NCI-H1694 treated with DMSO at 0.1 percent for 48 hours (cell line): ENCODE measurements around the gene EEFSEC.

Experiments used
- DNase-seq: peaks from one replicate; lab custom pipeline; 2025; lab: John Stamatoyannopoulos, UW

The EEFSEC gene

GRCh38 chr3:128352326-128352725 is 199.0 kb downstream of the EEFSEC start:
- DNase-seq = no peak

GRCh38 chr3:128353361-128353965 is 200.2 kb downstream of the EEFSEC start:
- no peak for DNase-seq

- no peak for DNase-seq
Measured at GRCh38 chr3:128353991-128354687, 200.9 kb downstream of the EEFSEC start.

DNA sequence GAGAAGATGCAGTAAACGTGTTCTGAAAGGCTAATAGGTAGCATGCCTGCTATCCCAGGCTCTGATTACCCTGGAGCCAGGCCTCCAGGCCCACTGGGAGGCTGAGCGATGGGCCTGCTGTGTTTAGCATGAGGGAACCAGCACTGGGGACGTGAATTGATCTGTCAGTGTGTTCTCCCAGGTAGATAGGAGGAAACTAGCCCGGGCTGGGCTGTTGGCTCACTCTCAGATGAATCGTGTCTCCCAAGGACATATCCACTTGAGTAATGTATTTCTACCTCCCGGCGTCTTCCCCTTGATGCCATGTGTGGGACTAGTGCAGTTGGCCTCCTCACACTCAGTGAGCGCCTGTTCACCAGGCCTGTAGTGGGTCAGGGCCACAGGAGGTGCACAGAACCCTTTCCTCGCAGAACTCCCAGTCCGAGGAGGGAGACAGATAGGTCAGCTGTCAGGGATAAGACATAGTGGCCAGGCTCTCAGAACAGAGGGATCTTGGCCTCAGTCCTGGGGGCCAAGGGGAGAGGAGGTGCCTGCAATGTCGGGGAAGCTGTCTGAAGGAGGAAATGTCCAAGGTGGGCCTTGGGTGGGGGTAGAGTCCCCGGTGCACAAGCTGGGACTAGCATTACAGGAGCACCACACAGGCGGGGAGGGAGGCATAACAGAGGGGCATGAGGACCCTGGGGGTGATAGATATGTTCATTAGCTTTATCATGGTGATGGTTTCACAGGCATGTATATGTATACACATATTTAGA is 201.7 kb downstream of the EEFSEC start:
- no peak for DNase-seq

- DNase-seq = no peak
Measured at GRCh38 chr3:128355543-128355919, 202.2 kb downstream of the EEFSEC start.

GRCh38 chr3:128356822-128357221 is 203.5 kb downstream of the EEFSEC start:
- DNase-seq = peak; percentile 77

DNA sequence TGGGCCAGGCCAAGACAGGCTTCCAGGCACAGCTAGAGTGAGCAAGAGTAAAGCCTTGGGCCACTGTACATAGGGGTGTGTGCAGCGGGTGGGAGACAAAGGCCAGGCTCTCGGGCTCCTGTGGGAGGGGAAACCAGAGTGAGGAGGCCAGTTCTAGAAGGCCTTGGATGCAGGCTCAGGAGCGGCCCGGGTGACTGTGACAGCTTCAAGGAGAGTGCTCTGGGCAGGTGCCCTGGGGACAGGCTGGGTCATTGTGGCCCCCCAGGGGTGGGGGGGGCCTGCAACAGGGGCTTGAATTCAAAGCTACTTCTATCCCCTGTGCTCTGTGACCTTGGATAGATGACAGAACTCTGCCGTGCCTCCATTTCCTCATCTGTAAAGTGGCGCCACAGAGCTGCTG is 204.3 kb downstream of the EEFSEC start:
- no peak for DNase-seq

DNA sequence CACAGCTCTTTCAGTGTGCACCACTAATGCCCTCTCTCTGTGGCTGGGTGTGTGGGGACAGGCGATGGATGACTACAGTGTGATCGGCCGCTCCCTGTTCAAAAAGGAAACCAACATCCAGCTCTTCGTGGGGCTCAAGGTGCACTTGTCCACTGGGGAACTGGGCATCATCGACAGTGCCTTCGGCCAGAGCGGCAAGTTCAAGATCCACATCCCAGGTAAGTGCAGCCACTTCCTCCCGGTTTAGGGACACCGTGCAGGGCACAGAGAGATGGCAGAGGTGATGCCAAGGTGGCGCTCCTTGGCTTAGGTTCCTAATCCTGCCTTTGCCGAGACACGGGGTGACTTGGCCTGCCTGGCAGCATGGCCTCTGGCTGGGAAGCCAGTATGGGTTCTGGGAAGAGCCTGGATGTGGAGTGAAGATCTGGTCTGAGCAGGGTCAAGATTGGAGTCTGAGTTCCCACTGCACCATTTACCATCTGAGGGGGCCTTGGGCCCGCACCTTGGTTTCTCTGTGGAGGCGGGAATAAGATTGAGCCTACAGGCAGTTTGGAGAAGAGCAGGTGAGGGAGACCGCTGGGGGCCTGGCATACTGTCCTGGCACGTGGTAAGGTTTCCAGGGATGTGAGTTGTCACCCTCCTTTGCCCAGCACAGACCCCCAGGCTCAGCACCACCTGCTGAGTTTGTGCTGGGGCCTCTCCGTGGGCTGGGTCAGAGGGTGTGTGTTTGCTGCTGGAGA is 205.0 kb downstream of the EEFSEC start:
- DNase-seq = no peak

GRCh38 chr3:128359060-128359664 is 205.9 kb downstream of the EEFSEC start:
- no peak for DNase-seq

GRCh38 chr3:128359846-128360642 is 206.8 kb downstream of the EEFSEC start:
- no peak for DNase-seq

- no peak for DNase-seq
Measured at GRCh38 chr3:128360705-128361271, 207.5 kb downstream of the EEFSEC start.

DNA sequence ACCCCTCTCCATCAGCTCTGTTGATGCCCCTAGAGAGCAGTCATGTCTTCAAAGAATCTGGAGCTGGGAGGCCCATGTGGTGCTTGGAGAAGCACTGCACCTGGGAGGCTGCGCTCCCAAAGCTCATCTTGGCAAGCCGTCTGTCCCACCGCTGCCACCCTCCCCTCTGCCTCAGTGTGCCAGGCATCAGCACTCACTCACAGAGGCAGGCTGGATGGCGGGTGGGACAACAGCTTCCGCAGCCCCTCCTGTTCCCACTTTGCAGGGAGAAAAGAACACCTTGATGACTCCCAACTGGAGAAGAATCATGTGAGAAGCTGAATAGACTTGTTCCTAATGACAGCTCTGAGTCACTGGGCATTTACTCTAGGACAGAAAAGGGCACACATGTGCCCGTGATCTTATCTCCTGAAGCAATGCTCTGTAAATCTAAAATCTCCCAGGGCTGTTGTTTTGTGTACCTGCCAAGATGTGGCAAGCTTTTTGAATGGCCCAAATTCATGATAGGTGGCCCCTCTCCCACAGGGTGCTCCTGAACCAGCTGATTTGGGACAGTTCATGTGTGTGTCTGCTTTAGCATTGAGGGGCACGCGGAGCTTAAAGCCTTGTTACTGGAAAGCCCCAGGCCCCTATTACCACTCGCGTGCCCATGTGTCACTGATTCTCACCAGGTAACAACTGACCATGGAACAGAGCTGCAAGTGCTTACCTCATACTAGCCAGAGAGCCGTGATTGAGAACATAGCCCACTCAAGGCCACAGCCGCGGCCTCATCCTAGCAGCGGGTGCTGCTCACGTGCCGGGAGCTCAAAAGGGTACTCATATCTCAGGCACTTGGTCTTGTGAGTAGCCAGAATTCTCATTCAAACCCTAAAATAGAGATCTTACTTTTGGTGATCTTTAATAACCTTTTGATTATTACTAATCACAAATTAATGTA is 209.0 kb downstream of the EEFSEC start:
- no peak for DNase-seq

- DNase-seq = no peak
Measured at GRCh38 chr3:128364291-128364690, 211.0 kb downstream of the EEFSEC start.

GRCh38 chr3:128364808-128365360 is 211.6 kb downstream of the EEFSEC start:
- no peak for DNase-seq

- no peak for DNase-seq
Measured at GRCh38 chr3:128366136-128366535, 212.9 kb downstream of the EEFSEC start.

GRCh38 chr3:128366652-128367051 is 213.4 kb downstream of the EEFSEC start:
- DNase-seq = no peak

GRCh38 chr3:128367221-128367620 is 213.9 kb downstream of the EEFSEC start:
- DNase-seq = no peak

DNA sequence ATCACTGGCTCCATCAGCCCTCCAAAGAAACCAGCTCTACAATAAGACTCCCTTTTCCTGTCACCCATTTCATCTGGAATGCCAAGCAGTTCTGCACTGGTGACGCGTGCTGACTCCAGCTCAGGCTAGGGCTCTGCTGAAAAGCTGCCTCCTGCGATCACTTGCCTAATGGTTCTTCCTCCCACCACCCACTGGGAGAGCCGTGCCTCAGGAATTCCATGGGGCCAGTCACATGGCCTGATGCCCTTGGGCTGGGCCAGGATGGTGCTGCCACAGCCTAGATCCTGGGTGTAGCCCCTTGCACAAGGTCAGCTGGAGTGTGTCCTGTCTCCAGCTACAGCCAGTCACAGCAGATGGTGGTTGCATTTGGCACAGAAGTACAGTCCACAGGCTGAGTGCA is 214.5 kb downstream of the EEFSEC start:
- DNase-seq = no peak

DNA sequence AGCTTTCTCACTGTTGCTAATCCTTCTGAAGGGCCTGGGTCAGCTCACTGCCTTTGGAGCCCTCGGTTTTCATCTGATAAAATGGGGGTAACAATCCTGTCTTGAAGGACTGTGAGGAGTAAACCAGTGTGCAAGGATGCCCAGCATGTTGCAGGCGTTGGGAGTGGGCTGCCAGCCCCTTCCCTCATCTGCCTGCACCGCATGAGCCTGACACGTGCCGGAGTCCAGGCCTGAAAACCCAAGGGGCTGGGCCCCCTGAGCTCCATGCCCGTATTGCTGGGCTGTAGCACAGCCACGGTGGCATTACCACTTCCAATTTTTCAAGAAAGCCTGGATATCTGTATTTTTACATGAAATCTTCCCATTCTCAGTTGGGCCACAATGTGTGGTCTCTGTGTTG is 215.3 kb downstream of the EEFSEC start:
- no peak for DNase-seq
